Stomach (tissue), 4 donors: ENCODE data around the gene MSX1.

Experiments
- CTCF ChIP-seq, 7 experiments: fragments of 450-650 bp in 4 of 7; fragments of 200-600 bp in 3 of 7; sonication (generic) in 3 of 7; IDR thresholded peaks; one replicate each; pipeline ENCODE4 v1.5.1; 2016 to 2019; ENCODE audit warnings: antibody characterized with exemption in 7 of 7, control low read depth in 2 of 7, mild to moderate bottlenecking in 1 of 7
- POLR2A ChIP-seq, 4 donors: fragments of 450-650 bp; IDR thresholded peaks; one replicate each; pipeline ENCODE4 v1.6.1; 2016; ENCODE audit warnings: antibody characterized with exemption in 4 of 4, control low read depth in 2 of 4, mild to moderate bottlenecking in 1 of 4, moderate library complexity in 1 of 4
- POLR2AphosphoS5 ChIP-seq, 3 donors: sonication (generic); formaldehyde crosslinking; IDR thresholded peaks; one replicate each; pipeline ENCODE4 v1.6.1; 2016; ENCODE audit warnings: antibody characterized with exemption in 3 of 3

- TF ChIP-seq CTCF (IDR thresholded peaks at IDR 0.05) (no peak), POLR2AphosphoS5 (IDR thresholded peaks at IDR 0.05) (no peak), POLR2A (IDR thresholded peaks at IDR 0.05) (no peak)
Measured at GRCh38 chr4:4859799-4860599, 534 bp downstream of the MSX1 start.
